AG09319 (cell line): ENCODE measurements around the gene FCN1.
"Not testable (repeated sequence)": the region's sequence is repeated elsewhere in the genome, so short reads cannot be mapped to it uniquely, and the experiment has no call there.

Source experiments
- DNase-seq: peaks from one replicate; pipeline ENCODE4 v3.0.0-alpha.2; 2010; ENCODE audit warnings: low read depth; ENCODE audit errors: extremely low read depth
- CTCF ChIP-seq: IDR thresholded peaks from 2 replicates; pipeline ENCODE4 v1.5.1; 2011; ENCODE audit warnings: low read depth, mild to moderate bottlenecking, inconsistent platforms, low read length, moderate library complexity

Gene FCN1

GRCh38 chr9:134861595-134862334 is 55.9 kb downstream of the FCN1 start:
- TF ChIP-seq CTCF: no peak
- DNase-seq: no peak

GRCh38 chr9:134860510-134860909 is 57.2 kb downstream of the FCN1 start:
- DNase-seq: no peak
- no peak for TF ChIP-seq CTCF

GRCh38 chr9:134858051-134858841 is 59.5 kb downstream of the FCN1 start:
- TF ChIP-seq CTCF: peak; percentile 7
- DNase-seq: no peak

- DNase-seq: not testable (repeated sequence)
Measured at GRCh38 chr9:134857451-134857850, 60.3 kb downstream of the FCN1 start.

GRCh38 chr9:134855900-134856377 is 61.8 kb downstream of the FCN1 start:
- no peak for TF ChIP-seq CTCF
- no peak for DNase-seq
